ENCODE measurements around the gene OR10AG1.

OR10AG1 gene

GRCh38 chr11:55969845-55970244, at the start of gene OR10AG1:
OR10AG1 (minus strand) TSS chr11:55969945; CDS start chr11:55969907, 38 bp downstream.
- no peak for DNase-seq

- DNase-seq: no peak
Observed at GRCh38 chr11:56013805-56014204, 44.1 kb upstream of the OR10AG1 start.

GRCh38 chr11:56010716-56011115, 41.0 kb upstream of the OR10AG1 start:
- no peak for DNase-seq

- no peak for DNase-seq
Observed at GRCh38 chr11:55994525-55994924, 24.8 kb upstream of the OR10AG1 start, which contains the start of gene OR5F1. OR5F1 (minus strand) TSS chr11:55994625; CDS start chr11:55994625, 0 bp downstream.

- no peak for DNase-seq
Observed at GRCh38 chr11:55970935-55971334, 1.2 kb upstream of the OR10AG1 start.

- DNase-seq: no peak
Observed at GRCh38 chr11:55967914-55968313, 1.8 kb downstream of the OR10AG1 start.

GRCh38 chr11:55966391-55966790, 3.4 kb downstream of the OR10AG1 start:
- no peak for DNase-seq

- DNase-seq: no peak
Observed at GRCh38 chr11:55956521-55956920, 13.2 kb downstream of the OR10AG1 start.

- DNase-seq: no peak
Observed at GRCh38 chr11:55949330-55949729, 20.4 kb downstream of the OR10AG1 start.

- no peak for DNase-seq
Observed at GRCh38 chr11:55942785-55943392, 26.9 kb downstream of the OR10AG1 start.

GRCh38 chr11:55936300-55936699, 33.4 kb downstream of the OR10AG1 start, which contains the start of gene OR5I1:
OR5I1 (minus strand) TSS chr11:55936400; CDS start chr11:55936400, 0 bp downstream.
- no peak for DNase-seq

- no peak for DNase-seq
Observed at GRCh38 chr11:55920537-55920936, 49.2 kb downstream of the OR10AG1 start.

Measured in NCI-H1417 treated with DMSO at 0.1 percent for 48 hours (cell line).